ENCODE measurements around the gene SLC4A5.
"Not testable (repeated sequence)": the region's sequence is repeated elsewhere in the genome, so short reads cannot be mapped to it uniquely, and the experiment has no call there.

SLC4A5 gene

DNA sequence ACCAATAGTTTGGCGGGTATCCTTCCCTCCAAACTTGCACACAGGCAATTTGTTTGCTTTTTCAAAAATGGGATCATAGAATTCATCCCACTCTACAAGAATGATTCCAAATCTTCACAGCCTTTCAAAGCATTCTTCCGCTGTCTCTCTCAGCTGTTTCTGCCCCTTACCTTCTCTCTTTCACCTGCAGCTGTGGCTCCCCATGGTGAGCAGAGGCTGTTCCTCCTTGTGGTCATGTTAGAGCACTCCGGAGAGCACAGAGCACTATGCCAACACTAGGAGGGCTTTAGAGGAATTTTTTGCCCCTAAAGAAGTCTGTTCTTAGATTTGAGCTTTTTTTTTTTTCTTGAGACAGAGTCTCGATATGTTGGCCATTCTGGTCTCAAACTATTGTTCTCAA, 114.4 kb downstream of the SLC4A5 start:
- no peak for DNase-seq (ENCODE audit: low read depth)

DNA sequence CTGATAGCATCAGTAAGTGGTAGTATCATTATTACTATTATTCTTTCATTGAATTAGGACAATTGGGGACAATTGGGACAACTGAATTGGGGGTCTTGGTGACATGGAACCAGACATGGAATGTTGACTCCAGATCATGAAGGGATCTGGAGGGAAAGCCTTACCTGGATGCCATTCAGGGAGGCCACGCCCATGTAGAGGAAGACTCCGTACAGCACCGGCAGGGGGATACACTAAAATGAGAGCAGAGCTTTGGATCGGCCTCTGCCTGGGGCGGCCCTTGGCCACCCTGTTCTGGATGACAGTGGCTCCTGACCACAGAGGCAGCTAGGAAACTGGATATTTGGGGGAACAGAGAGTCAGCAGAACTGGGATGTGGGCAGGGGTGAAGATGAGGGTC, 115.6 kb downstream of the SLC4A5 start:
- no peak for DNase-seq (ENCODE audit: low read depth)

DNA sequence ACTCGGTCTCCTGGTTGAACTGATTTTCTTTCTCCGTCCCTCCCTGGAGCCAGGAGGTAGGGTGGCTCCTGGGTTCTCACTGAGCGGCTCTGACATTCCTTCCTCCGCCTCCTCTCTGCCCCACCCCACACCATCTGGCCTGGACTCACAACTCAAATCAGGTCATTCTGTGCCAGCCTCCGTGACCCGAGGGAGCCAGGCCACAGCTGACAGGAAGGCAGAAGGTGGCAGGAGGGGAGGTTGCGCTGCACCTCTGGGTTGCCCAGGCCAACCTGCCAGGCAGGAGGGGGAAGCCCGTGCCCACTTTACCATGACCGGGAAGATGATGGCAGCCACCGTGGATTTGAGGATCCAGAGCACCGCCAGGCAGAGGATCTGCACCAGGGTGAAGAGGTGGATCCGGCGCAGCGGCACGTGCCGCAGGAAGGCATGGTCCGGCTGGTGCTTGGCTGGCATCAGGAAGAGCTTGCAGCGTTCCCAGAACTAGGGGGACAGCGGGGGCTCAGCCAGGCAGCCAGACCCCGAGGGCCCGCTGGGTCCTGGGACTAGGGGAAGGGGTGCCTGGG, 116.5 kb downstream of the SLC4A5 start:
- no peak for DNase-seq (ENCODE audit: low read depth)

DNA sequence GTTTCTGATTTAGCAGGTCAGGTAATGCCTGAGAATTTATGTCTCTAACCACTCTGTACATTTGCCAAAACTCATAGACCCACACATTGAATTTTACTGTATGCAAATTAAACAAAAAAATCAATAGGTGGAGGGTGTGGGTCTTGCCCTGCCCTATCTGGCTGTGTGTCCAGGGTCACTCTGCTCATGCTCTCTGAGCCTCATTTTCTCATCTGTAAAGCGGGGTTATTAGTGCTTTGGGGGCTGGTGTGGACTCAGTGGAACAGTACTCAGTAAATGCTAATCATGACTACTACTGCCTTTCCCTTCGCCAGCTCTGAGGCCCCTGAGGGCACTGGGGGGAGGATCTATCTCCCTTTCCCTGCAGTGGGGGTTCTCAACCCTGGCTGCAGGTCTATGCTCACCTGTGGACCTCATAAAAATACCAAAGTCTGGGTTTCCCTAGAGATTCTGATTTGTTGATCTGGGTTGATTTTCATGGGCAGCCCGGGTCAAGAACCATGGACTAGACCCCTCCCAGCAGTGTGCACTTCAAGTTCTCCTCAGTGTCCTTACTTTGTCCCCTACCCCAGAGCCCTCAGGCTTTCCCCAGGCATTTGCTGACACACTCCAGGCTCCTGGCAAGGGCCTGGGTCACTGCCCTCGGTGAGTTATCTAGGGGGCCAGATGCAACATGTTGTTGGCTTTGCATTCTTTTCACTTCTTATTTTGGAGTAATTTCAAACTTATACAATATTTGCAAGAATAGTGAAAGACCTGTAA, 117.3 kb downstream of the SLC4A5 start:
- no peak for DNase-seq (ENCODE audit: low read depth)

DNA sequence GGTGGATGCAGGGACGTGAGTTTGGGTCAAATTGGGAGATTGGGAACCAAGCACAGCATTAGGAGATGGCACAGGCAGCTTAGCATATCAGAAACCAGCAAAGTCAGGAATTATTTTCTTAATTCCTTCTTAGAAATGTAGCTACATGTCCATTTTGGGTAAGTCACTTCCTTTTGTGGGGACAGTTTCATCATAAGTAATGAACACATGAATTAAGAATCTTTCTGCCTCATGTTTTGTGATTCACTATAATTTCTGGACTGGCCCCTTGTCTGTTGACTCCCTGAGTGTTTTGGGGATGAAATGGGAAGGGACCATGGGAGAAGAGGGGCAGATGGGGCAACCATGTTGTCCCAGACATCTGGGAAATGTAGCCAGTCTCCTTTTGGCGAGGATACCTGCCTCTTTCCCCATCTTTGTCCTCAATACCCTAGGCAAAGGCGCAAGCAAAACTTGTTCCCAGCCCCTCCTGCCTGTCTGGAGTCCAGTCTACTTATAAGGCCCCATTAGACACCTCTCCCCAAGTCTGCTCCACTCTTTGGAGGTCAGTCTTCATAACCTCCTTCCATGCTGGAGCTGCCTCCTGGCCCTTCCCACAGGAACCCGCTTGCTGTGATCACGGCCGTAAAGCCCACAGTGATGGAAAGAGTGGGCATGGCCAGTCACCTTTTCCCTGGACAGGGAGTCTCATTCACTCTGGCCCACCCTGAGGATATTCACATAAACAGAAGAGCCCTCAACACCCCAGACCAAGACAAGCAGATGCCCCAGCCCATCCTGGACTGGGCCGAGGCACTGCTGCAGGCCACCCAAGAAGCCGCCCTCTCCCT, 119.1 kb downstream of the SLC4A5 start:
- no peak for DNase-seq (ENCODE audit: low read depth)

DNA sequence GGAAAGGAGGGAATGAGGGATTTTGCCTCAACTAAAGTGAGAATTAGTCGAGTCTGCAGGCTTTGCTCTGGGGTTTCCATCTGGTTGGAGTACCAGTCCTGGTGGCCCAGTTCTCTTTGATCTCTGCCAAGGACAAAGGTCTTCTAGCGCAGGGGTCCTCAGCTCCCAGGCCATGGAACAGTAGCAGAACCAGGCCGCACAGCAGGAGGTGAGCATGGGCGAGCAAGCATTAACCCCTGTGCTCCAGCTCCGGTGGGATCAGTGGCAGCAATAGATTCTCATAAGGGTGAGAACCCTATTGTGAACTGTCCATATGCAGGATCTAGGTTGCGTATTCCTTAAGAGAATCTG, 120.9 kb downstream of the SLC4A5 start:
- no peak for DNase-seq (ENCODE audit: low read depth)

DNA sequence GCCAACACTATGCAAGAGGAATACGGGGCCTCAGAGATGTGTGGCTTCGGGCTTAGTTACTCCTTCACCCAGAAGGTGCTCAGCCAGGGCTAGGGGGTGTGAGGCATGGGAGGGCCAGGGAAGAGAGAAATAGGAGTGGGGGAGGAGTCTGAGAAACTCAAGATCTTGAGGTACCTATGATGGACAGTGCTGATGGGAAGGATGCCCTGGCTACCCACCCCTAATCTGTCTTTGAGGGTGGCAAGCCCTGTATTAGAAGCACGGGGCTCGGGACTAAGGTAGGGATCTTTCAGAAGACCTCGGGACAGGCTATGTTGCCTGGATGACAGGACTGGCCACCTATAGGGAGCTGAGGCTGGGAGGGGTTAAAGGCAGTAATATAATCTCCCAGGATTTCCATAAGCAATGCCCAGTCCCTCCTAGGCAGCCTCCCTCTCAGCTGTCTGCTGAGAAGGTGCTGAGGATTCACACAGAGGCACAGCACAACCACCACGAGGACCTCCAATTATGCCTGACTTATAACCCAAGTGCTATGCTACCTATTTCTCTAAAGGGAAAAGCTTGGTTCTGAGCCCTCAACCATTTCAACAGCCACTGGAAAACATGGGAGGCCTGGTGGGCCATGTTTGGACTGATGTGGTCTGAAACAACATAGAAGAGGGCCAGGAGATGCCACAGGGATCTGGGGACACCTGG, 121.5 kb downstream of the SLC4A5 start:
- no peak for DNase-seq (ENCODE audit: low read depth)

DNA sequence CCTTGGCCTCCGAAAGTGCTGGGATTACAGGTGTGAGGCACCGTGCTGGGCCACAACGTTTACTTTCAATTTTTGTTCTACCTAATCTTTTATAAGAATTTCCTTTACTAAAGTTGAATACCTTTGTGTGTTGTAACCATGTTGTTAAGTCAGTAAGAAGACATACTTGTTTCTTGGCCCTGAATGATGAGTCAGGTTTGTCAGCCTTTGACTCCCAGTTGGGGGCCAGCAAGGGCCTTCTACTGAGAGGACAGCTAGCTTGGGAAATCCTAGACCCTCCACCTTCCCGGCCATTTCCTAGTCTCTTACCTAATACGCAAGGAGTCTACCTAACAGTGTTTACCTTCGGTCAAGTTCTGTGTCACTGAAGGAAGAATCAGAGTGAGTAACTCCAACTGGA, 122.1 kb downstream of the SLC4A5 start:
- no peak for DNase-seq (ENCODE audit: low read depth)

DNA sequence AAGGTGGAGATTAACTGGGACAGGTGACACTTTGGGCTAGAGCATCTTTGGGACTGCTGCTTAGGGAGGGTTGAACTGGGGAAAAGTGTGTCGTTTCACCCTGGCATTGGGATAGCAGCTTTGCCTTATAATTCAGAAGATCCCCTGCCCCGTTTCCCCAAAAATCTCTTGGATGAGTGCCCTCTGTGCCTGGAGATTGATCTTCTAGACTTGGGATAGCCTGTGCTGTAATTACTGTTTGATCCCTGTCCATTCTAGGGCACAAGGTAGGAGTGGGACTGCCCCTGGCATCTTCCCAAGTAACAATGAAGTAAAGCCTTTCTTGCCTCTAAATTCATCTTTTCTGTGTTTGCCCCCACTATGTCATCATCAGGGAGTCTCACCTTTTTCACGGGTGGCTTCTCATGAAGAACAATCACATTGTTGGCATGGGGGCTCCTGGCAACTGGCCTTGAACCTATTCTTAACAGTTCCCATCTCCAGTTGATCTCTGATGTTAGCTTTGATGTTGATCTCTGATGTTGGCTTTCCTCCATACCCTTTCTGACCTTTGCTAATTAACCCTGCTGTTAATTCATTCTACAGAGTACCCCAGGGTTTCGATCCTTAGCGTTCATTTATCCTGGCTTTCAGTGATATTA, 123.2 kb downstream of the SLC4A5 start:
- DNase-seq (ENCODE audit: low read depth): no peak

DNA sequence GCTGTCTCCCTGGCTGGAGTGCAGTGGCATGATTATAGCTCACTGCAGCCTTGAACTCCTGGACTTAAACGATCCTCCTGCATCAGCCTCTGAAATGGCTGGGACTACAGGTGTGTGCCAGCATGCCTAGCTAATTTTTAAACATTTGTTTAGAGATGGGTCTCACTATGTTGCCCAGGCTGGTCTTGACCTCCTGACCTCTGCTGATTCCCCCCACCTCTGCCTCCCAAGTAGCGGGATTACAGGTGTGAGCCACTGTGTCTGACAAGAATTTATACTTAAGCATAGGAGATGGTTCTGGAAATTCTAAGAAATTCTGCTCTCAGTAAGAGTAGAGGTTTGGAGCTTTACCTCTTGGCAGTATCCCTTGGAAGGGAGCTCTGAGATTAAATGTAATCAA, 126.6 kb downstream of the SLC4A5 start:
- no peak for DNase-seq (ENCODE audit: low read depth)

DNA sequence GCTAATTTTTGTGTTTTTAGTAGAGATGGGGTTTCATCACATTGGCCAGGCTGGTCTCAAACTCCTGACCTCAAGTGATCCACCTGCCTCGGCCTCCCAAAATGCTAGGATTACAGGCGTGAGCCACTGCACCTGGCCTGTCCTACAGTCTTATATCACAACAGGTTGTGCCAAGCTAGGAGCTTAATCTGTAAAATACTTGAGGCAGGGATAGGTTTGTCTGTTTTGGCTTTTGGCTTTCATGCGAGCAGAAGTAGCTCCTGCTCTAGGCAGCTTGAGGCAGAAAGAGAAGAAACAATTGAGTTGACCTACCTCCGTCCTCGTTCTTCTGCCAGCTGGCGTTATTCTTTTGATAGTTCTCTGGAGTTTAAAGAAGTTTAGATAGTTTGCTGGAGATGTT, 127.4 kb downstream of the SLC4A5 start:
- not testable (repeated sequence) for DNase-seq (ENCODE audit: low read depth)

DNA sequence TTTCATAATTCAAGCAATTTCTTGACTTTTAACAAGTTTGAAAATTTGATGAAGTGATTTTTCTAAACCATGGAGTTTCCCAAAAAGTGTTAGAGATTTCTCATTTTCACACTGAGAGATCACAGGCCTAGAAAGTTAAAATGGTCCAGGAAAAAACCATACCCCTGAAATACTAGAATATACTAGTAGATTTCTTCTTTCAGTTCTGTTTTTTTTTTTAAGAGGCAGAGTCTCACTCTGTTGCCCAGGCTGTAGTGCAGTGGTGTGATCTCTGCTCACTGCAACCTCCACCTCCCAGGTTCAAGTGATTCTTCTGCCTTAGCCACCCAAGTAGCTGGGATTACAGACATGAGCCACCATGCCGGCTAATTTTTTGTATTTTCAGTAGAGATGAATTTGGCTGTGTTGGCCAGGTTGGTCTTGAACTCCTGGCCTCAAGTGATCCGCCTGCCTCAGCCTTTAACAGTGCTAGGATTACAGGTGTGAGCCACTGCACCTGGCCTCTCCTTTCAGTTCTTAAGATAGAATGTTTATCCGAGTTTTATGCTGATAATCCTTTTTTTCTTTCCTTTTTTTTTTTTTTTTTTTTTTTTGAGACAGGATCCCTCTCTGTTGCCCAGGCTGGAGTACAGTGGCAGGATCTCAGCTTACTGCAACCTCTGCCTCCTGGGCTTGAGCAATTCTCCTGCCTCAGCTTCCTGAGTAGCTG, 130.4 kb downstream of the SLC4A5 start:
- DNase-seq (ENCODE audit: low read depth): no peak

DNA sequence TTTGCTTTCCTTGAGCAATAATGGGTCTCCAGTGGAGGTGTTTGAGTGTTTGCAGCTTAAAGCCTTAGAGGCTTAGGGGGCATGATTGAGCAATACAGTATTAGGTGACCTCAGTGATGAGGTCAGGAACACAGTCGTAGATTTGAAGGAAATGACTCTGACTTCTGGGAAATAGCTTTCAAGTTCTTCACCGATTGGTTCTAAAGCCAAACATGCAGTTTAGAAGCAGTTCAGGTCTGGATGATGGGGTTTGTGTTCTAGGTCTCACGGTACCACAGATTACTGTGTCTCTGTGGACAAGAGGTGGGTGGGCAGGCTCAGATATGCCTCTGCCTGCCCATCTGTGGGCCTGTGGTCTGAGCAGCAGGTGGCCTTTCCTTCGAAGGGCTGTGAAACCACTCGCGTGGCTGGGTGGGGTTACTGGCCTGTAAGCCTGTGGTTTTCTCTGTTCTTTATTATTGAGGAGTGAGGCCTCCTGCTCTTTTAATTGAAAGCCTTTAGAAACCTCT, 137.0 kb downstream of the SLC4A5 start:
- no peak for DNase-seq (ENCODE audit: low read depth)

DNA sequence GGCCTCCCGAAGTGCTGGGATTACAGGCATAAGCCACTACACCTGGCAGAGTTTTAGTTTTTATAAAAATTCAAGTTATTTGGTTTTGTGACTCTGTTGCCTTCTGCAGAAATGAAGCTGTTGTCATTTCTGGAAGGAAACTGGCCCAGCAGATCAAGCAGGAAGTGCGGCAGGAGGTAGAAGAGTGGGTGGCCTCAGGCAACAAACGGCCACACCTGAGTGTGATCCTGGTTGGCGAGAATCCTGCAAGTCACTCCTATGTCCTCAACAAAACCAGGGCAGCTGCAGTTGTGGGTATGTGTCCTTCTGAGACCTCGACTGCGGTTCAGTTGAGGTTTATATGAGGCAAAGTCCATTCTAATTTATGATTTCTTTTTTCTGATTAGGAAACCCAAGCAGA, 137.6 kb downstream of the SLC4A5 start:
- no peak for DNase-seq (ENCODE audit: low read depth)

DNA sequence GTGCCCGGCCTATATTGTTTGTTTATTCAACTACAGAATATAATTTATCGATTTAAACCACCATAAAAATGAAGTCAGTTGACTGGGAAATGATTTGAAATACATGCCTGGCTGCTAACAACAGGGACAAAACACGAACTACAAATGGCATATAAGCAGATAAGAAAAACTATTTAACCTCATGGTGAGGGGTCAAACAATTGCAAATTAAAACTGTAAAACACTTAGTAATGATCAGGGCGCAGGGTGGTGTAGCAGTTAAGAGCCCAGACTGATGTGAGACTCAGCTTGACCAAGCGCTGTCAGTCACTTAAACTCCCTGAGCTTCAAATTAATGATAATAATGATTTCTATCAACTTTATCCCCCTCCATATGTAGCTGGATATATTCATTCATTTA, 138.1 kb downstream of the SLC4A5 start:
- no peak for DNase-seq (ENCODE audit: low read depth)

DNA sequence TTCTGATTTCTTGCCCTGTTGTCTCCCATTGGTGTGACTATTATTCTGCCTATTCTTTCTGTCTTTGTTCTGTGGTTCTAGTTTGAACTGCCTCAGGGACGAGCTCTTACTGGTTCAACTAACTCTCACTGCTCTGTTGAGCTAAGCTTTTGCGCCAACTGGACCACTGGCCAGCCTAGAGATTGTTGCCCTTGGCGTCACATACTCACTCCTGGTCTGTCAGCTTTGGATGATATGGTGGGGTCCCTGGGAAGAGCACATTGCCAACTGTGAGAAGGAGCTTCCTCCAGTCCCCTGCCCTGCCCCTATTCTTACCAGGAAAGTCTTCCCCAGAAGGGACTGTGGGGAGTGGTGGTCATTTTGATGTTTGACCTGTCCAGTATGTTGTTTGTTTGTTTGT, 138.8 kb downstream of the SLC4A5 start:
- no peak for DNase-seq (ENCODE audit: low read depth)

DNA sequence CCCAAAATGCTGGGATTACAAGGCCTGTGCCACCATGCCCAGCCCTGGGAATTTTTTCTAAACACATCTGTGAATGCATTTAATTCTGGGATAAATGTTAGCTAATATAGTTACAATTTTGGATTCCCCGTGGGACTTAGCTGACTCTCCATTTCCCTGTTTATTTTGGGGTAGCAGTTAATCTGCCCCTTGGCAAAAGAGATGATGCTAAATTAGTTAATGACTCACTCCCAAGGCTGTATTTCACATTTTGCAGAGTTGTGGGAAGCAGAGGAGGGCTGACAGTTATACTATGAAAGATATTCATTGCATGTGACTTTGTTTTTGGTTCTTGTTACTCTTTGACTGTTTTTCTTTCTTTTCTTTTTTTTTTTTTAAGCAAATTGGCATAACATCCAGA, 141.6 kb downstream of the SLC4A5 start:
- DNase-seq (ENCODE audit: low read depth): no peak

DNA sequence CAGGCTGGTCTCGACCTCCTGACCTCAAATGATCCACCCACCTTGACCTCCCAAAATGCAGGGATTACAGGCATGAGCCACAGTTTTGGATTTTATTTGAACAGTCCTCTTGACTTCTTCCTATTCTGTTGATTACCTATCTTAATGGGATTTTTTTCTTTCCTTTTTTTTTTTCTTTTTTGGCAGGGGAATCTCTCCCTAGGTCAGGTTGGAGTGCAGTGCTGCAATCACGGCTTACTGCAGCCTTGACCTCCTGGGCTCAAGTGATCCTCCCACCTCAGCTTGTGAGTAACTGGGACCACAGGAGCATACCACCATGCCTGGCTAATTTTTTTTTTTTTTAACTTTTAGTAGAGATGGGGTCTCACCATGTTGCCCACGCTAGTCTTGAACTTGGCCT, 142.0 kb downstream of the SLC4A5 start:
- DNase-seq (ENCODE audit: low read depth): no peak

DNA sequence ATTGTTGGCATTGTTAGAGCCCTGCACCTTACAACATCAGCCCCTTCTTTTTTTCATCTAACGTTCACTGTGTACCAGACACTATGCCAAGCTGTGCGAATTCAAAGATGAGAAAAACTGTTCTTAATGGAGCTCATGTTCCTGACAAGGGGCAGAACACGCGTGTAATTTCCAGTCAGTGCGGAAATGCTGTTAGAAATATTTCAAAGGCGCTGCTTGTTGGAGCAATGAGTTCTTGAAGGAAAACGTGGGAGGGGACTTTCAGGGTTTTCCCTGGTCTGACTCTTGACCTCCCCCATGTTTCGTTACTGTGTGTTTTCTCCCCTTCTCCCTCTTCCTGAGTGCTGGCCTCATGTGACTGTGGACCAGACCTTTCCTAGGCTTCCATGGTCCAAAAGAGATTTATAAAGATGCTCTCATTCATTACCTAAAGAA, 143.3 kb downstream of the SLC4A5 start:
- DNase-seq (ENCODE audit: low read depth): peak; percentile 6

DNA sequence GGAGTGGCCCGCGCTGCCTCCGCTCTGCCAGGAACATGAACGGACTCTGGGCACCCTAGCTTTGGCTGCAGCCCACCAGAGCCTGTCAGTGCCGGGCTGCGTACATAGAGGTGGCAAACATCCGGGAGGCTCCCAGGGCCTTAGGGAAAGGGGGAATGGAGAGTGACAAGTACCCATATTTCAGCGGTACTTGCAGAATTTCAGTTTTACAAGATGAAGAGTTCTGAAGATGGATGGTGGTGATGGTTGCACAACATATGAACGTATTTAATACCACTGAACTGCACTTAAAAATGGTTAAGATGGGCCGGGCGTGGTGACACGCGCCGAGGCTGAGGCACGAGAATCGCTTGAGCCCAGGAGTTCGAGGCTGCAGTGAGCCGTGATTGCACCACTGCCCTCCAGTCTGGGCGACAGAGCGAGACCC, 143.9 kb downstream of the SLC4A5 start:
- no peak for DNase-seq (ENCODE audit: low read depth)
